ENCODE results near the gene SDCBP2.

DNA sequence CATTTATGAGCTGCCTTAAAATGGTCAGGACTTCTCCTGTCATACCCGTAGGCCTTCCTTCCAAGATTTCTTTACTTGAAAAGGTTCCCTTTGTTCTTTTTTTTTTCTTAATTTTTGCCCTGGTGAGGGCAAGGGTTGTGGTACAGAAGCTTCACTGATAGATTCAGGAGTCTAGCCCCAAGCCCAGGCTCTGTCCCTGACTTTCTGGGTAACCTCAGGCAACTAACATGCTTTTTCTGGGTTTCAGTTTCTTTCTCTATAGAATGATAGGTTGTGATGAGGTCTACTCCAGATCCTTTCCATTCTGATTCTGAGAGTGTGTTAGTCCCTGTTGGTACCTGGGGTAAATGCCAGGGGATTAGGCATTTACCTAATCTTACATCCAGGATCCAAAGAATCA lies 41.6 kb downstream of the SDCBP2 start:
- TF ChIP-seq, protein P1, sequence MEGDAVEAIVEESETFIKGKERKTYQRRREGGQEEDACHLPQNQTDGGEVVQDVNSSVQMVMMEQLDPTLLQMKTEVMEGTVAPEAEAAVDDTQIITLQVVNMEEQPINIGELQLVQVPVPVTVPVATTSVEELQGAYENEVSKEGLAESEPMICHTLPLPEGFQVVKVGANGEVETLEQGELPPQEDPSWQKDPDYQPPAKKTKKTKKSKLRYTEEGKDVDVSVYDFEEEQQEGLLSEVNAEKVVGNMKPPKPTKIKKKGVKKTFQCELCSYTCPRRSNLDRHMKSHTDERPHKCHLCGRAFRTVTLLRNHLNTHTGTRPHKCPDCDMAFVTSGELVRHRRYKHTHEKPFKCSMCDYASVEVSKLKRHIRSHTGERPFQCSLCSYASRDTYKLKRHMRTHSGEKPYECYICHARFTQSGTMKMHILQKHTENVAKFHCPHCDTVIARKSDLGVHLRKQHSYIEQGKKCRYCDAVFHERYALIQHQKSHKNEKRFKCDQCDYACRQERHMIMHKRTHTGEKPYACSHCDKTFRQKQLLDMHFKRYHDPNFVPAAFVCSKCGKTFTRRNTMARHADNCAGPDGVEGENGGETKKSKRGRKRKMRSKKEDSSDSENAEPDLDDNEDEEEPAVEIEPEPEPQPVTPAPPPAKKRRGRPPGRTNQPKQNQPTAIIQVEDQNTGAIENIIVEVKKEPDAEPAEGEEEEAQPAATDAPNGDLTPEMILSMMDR (conservative IDR thresholded peaks at IDR 0.05; ENCODE audit: low read depth in 2 of 2) = no peak
- TF ChIP-seq POLR2AphosphoS5 (IDR thresholded peaks at IDR 0.05; ENCODE audit: low read depth) (no peak), EZH2 (IDR thresholded peaks at IDR 0.05; ENCODE audit: low read depth, unreplicated experiment) (no peak), ZNF114 (CRISPR knock-in tag; IDR thresholded peaks at IDR 0.05) (no peak)
- TF ChIP-seq, protein P2, sequence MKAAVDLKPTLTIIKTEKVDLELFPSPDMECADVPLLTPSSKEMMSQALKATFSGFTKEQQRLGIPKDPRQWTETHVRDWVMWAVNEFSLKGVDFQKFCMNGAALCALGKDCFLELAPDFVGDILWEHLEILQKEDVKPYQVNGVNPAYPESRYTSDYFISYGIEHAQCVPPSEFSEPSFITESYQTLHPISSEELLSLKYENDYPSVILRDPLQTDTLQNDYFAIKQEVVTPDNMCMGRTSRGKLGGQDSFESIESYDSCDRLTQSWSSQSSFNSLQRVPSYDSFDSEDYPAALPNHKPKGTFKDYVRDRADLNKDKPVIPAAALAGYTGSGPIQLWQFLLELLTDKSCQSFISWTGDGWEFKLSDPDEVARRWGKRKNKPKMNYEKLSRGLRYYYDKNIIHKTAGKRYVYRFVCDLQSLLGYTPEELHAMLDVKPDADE (IDR thresholded peaks at IDR 0.05) = no peak
- TF ChIP-seq, protein P3, sequence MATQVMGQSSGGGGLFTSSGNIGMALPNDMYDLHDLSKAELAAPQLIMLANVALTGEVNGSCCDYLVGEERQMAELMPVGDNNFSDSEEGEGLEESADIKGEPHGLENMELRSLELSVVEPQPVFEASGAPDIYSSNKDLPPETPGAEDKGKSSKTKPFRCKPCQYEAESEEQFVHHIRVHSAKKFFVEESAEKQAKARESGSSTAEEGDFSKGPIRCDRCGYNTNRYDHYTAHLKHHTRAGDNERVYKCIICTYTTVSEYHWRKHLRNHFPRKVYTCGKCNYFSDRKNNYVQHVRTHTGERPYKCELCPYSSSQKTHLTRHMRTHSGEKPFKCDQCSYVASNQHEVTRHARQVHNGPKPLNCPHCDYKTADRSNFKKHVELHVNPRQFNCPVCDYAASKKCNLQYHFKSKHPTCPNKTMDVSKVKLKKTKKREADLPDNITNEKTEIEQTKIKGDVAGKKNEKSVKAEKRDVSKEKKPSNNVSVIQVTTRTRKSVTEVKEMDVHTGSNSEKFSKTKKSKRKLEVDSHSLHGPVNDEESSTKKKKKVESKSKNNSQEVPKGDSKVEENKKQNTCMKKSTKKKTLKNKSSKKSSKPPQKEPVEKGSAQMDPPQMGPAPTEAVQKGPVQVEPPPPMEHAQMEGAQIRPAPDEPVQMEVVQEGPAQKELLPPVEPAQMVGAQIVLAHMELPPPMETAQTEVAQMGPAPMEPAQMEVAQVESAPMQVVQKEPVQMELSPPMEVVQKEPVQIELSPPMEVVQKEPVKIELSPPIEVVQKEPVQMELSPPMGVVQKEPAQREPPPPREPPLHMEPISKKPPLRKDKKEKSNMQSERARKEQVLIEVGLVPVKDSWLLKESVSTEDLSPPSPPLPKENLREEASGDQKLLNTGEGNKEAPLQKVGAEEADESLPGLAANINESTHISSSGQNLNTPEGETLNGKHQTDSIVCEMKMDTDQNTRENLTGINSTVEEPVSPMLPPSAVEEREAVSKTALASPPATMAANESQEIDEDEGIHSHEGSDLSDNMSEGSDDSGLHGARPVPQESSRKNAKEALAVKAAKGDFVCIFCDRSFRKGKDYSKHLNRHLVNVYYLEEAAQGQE (IDR thresholded peaks at IDR 0.05; ENCODE audit: unreplicated experiment) = no peak

Data from GM23338 (cell line).